WERI-Rb-1 (cell line): ENCODE measurements around the gene SLC9A3.

Experiments used
- DNase-seq: peaks from one replicate; pipeline ENCODE4 v3.0.0-alpha.2; 2020
- H3K27ac ChIP-seq: fragments of 250-450 bp; sonication (Bioruptor Pico); 2 replicates; pipeline ENCODE4 v1.5.1; 2020; ENCODE audit warnings: mild to moderate bottlenecking, moderate library complexity
- H3K27me3 ChIP-seq: fragments of 250-450 bp; sonication (Bioruptor Pico); 2 replicates; pipeline ENCODE4 v1.5.1; 2021; ENCODE audit warnings: mild to moderate bottlenecking, low read depth, moderate library complexity; ENCODE audit not compliant: insufficient read depth, severe bottlenecking
- H3K36me3 ChIP-seq: fragments of 250-450 bp; sonication (Bioruptor Pico); 2 replicates; pipeline ENCODE4 v1.5.1; 2020; ENCODE audit warnings: mild to moderate bottlenecking, moderate library complexity
- H3K4me3 ChIP-seq: 2 replicates; pipeline ENCODE4 v1.5.1; 2011; ENCODE audit warnings: low read depth, mild to moderate bottlenecking, control low read depth, low read length
- H3K9me3 ChIP-seq: fragments of 250-450 bp; sonication (Bioruptor Pico); 2 replicates; pipeline ENCODE4 v1.5.1; 2021; ENCODE audit warnings: mild to moderate bottlenecking, moderate library complexity; ENCODE audit not compliant: severe bottlenecking
- CTCF ChIP-seq: IDR thresholded peaks from 2 replicates; pipeline ENCODE4 v1.5.1; 2011; ENCODE audit warnings: low read depth, mild to moderate bottlenecking, control low read depth, inconsistent platforms, low read length

Gene SLC9A3

GRCh38 chr5:431711-432050 is 92.6 kb downstream of the SLC9A3 start:
- Histone ChIP-seq H3K9me3 (no peaks in the 10 kb centered on the region), H3K27ac (no peak overlapping the region), H3K27me3 (no peaks in the 10 kb centered on the region), H3K36me3 (no peaks in the 10 kb centered on the region), H3K4me3 (no peak overlapping the region)
- TF ChIP-seq CTCF = no peak
- no peak for DNase-seq

GRCh38 chr5:431001-431710 is 93.1 kb downstream of the SLC9A3 start:
- H3K9me3 ChIP-seq = no peaks in the 10 kb centered on the region
- H3K27ac ChIP-seq = no peak overlapping the region
- no peaks in the 10 kb centered on the region for H3K27me3 ChIP-seq
- TF ChIP-seq CTCF = peak; percentile 98
- DNase-seq = peak; percentile 87
- H3K4me3 ChIP-seq = no peak overlapping the region
- H3K36me3 ChIP-seq = no peaks in the 10 kb centered on the region

GRCh38 chr5:430214-430925 is 93.9 kb downstream of the SLC9A3 start:
- no peak overlapping the region for H3K4me3 ChIP-seq
- H3K27ac ChIP-seq = no peak overlapping the region
- no peak for TF ChIP-seq CTCF
- peak; percentile 5 for DNase-seq
- no peaks in the 10 kb centered on the region for H3K27me3 ChIP-seq
- H3K9me3 ChIP-seq = no peaks in the 10 kb centered on the region
- no peaks in the 10 kb centered on the region for H3K36me3 ChIP-seq

GRCh38 chr5:429453-430188 is 94.6 kb downstream of the SLC9A3 start:
- TF ChIP-seq CTCF = no peak
- H3K27me3 ChIP-seq = no peaks in the 10 kb centered on the region
- H3K9me3 ChIP-seq = no peaks in the 10 kb centered on the region
- H3K36me3 ChIP-seq = no peaks in the 10 kb centered on the region
- H3K4me3 ChIP-seq = no peak overlapping the region
- no peak overlapping the region for H3K27ac ChIP-seq
- DNase-seq = peak; percentile 15

- no peak overlapping the region for H3K4me3 ChIP-seq
- no peak for TF ChIP-seq CTCF
- no peaks in the 10 kb centered on the region for H3K27me3 ChIP-seq
- H3K9me3 ChIP-seq = no peaks in the 10 kb centered on the region
- H3K36me3 ChIP-seq = no peaks in the 10 kb centered on the region
- no peak for DNase-seq
- no peak overlapping the region for H3K27ac ChIP-seq
Observed at GRCh38 chr5:428754-429452, 95.3 kb downstream of the SLC9A3 start.
